ENCODE measurements around the gene FRMPD1. TPM values are rescaled to one million over a fixed set of nuclear protein-coding genes. Genes with fewer than 3 reads are reported as not detected.
"Not testable (repeated sequence)": the region's sequence is repeated elsewhere in the genome, so short reads cannot be mapped to it uniquely, and the experiment has no call there.

Gene FRMPD1
- total and polyA plus RNA-seq, 7 experiments from 2014 or later: not detected

GRCh38 chr9:37749129-37749528, 98.4 kb downstream of the FRMPD1 start:
- no peaks in the 10 kb centered on the region for H3K9me3 Mint-ChIP-seq
- H3K36me3 ChIP-seq (ENCODE audit: control insufficient read depth in 2 of 3, insufficient read depth in 3 of 3, low read length in 3 of 3): no peaks in the 10 kb centered on the region
- ATAC-seq (no peak), DNase-seq (no peak)
- no peaks in the 10 kb centered on the region for H3K9me3 ChIP-seq (ENCODE audit: control insufficient read depth in 2 of 3, low read length in 3 of 3)
- peaks cover under 1 to 6% of the 10 kb centered on the region in 2 donors for H3K4me1 ChIP-seq (ENCODE audit: control insufficient read depth in 2 of 2, insufficient read depth in 2 of 2, low read length in 2 of 2)
- intact Hi-C loops (cut with micrococcal nuclease): loop anchor here in 1 of 2 donors (10.0 kb wide), 1 partner anchor 316 kb away; the partner anchor contains the start of gene SHB
- H3K4me3 ChIP-seq (ENCODE audit: low read length): no peak overlapping the region
- ChIA-PET CTCF (interaction anchor here (1.0 to 1.7 kb wide), 2 partner anchors 11 to 173 kb away, joined by 3 to 4 read pairs; no protein-coding TSS in a partner anchor), POLR2A (interaction anchor here (0.7 kb wide), 1 partner anchor 15 kb away, joined by 3 read pairs; no protein-coding TSS in a partner anchor)
- no peak overlapping the region for H3K27ac Mint-ChIP-seq
- H3K4me1 Mint-ChIP-seq: peaks cover 4 to 21% (median 15%) of the 10 kb centered on the region in 7 donors
- no peak overlapping the region for H3K4me3 Mint-ChIP-seq
- H3K27me3 ChIP-seq (ENCODE audit: control insufficient read depth in 2 of 2, insufficient read depth in 2 of 2, low read length in 2 of 2): no peaks in the 10 kb centered on the region
- no peaks in the 10 kb centered on the region for H3K27me3 Mint-ChIP-seq
- H3K27ac ChIP-seq (ENCODE audit: low read depth, low read length): no peak overlapping the region
- H3K36me3 Mint-ChIP-seq: peaks cover 0 to 3% (median 0%) of the 10 kb centered on the region in 5 donors

GRCh38 chr9:37751186-37751585, 100.4 kb downstream of the FRMPD1 start:
- no peaks in the 10 kb centered on the region for H3K27me3 ChIP-seq (ENCODE audit: control insufficient read depth in 2 of 2, insufficient read depth in 2 of 2, low read length in 2 of 2)
- H3K36me3 ChIP-seq (ENCODE audit: control insufficient read depth in 2 of 3, insufficient read depth in 3 of 3, low read length in 3 of 3): no peaks in the 10 kb centered on the region
- Mint-ChIP-seq H3K27me3 (no peaks in the 10 kb centered on the region), H3K9me3 (no peaks in the 10 kb centered on the region), H3K36me3 (peaks cover 0 to 3% (median 0%) of the 10 kb centered on the region in 5 donors), H3K4me3 (peak overlapping the region in 6 of 10 donors; percentile 4 to 68 (median 19)), H3K27ac (peak overlapping the region in 7 of 9 donors; percentile 20 to 78 (median 43)), H3K4me1 (peaks cover 21 to 40% (median 33%) of the 10 kb centered on the region in 7 donors)
- H3K27ac ChIP-seq (ENCODE audit: low read depth, low read length): no peak overlapping the region
- ChIA-PET POLR2A (interaction anchor here (1.0 kb wide), 1 partner anchor 49 kb away, joined by 3 read pairs; no protein-coding TSS in a partner anchor), CTCF (no interaction called here)
- no peak overlapping the region for H3K4me3 ChIP-seq (ENCODE audit: low read length)
- ATAC-seq (no peak), DNase-seq (no peak)
- no peaks in the 10 kb centered on the region for H3K9me3 ChIP-seq (ENCODE audit: control insufficient read depth in 2 of 3, low read length in 3 of 3)
- H3K4me1 ChIP-seq (ENCODE audit: control insufficient read depth in 2 of 2, insufficient read depth in 2 of 2, low read length in 2 of 2): peaks cover 9 to 11% of the 10 kb centered on the region in 2 donors
- intact Hi-C loops (cut with micrococcal nuclease): loop anchor here (5.0 kb wide), 3 partner anchors 159 to 316 kb away; partner anchors contain the start of genes POLR1E (in 1 of the 2), SHB (in 1 of the 2) and TOMM5 (in 1 of the 2)

GRCh38 chr9:37751704-37752103, 101.0 kb downstream of the FRMPD1 start:
- CTCF ChIA-PET: interaction anchor here (0.6 to 1.2 kb wide), 2 partner anchors 51 to 329 kb away, joined by 3 to 4 read pairs; partner anchors contain the start of gene GRHPR
- H3K27me3 ChIP-seq (ENCODE audit: control insufficient read depth in 2 of 2, insufficient read depth in 2 of 2, low read length in 2 of 2); H3K9me3 Mint-ChIP-seq; H3K27me3 Mint-ChIP-seq; H3K36me3 Mint-ChIP-seq; H3K4me3 Mint-ChIP-seq; H3K36me3 ChIP-seq (ENCODE audit: control insufficient read depth in 2 of 3, insufficient read depth in 3 of 3, low read length in 3 of 3); ATAC-seq; H3K27ac Mint-ChIP-seq; DNase-seq; H3K27ac ChIP-seq (ENCODE audit: low read depth, low read length); H3K4me3 ChIP-seq (ENCODE audit: low read length); H3K9me3 ChIP-seq (ENCODE audit: control insufficient read depth in 2 of 3, low read length in 3 of 3): not testable (repeated sequence)
- POLR2A ChIA-PET: interaction anchor here (1.0 kb wide), 1 partner anchor 49 kb away, joined by 3 read pairs; no protein-coding TSS in a partner anchor
- H3K4me1 Mint-ChIP-seq: peaks cover 23 to 43% (median 35%) of the 10 kb centered on the region in 7 donors
- intact Hi-C loops (cut with micrococcal nuclease): loop anchor here (5.0 kb wide), 3 partner anchors 159 to 316 kb away; partner anchors contain the start of genes POLR1E (in 1 of the 2), SHB (in 1 of the 2) and TOMM5 (in 1 of the 2)
- peaks cover 9 to 11% of the 10 kb centered on the region in 2 donors for H3K4me1 ChIP-seq (ENCODE audit: control insufficient read depth in 2 of 2, insufficient read depth in 2 of 2, low read length in 2 of 2)

- DNase-seq; H3K36me3 ChIP-seq (ENCODE audit: control insufficient read depth in 2 of 3, insufficient read depth in 3 of 3, low read length in 3 of 3); H3K27me3 ChIP-seq (ENCODE audit: control insufficient read depth in 2 of 2, insufficient read depth in 2 of 2, low read length in 2 of 2); H3K4me3 ChIP-seq (ENCODE audit: low read length); H3K27ac ChIP-seq (ENCODE audit: low read depth, low read length); ATAC-seq; H3K36me3 Mint-ChIP-seq; H3K9me3 ChIP-seq (ENCODE audit: control insufficient read depth in 2 of 3, low read length in 3 of 3); H3K27me3 Mint-ChIP-seq; H3K9me3 Mint-ChIP-seq: not testable (repeated sequence)
- H3K4me1 ChIP-seq (ENCODE audit: control insufficient read depth in 2 of 2, insufficient read depth in 2 of 2, low read length in 2 of 2): peaks cover 9 to 11% of the 10 kb centered on the region in 2 donors
- Mint-ChIP-seq H3K4me3 (peak overlapping the region in 2 of 10 donors; percentile 87), H3K27ac (peak overlapping the region in 3 of 9 donors; percentile 82 to 94 (median 92)), H3K4me1 (peaks cover 23 to 45% (median 32%) of the 10 kb centered on the region in 7 donors)
- CTCF ChIA-PET: interaction anchor here (0.6 to 1.2 kb wide), 3 partner anchors 51 to 330 kb away, joined by 3 to 4 read pairs (median 4); partner anchors contain the start of gene GRHPR
- intact Hi-C loops (cut with micrococcal nuclease): loop anchor here (5.0 kb wide), 3 partner anchors 160 to 315 kb away; partner anchors contain the start of genes POLR1E (in 1 of the 2), SHB (in 1 of the 2) and TOMM5 (in 1 of the 2)
- POLR2A ChIA-PET: interaction anchor here (3.4 kb wide), 1 partner anchor 32 kb away, joined by 14 read pairs; the partner anchor contains the start of gene EXOSC3
Observed at GRCh38 chr9:37752112-37752511, 101.4 kb downstream of the FRMPD1 start.

- Mint-ChIP-seq H3K27me3 (no peaks in the 10 kb centered on the region), H3K27ac (peak overlapping the region; percentile 68 to 95 (median 92)), H3K36me3 (peaks cover 0 to 4% (median 0%) of the 10 kb centered on the region in 5 donors), H3K9me3 (no peaks in the 10 kb centered on the region), H3K4me3 (peak overlapping the region; percentile 87 to 98 (median 96)), H3K4me1 (peaks cover 24 to 52% (median 32%) of the 10 kb centered on the region in 7 donors)
- POLR2A ChIA-PET: interaction anchor here (0.7 to 3.4 kb wide), 4 partner anchors 14 to 45 kb away, joined by 3 to 14 read pairs (median 4); partner anchors contain the start of gene EXOSC3
- intact Hi-C loops (cut with micrococcal nuclease): loop anchor here (1.0 to 5.0 kb wide), 9 partner anchors 32 to 314 kb away; partner anchors contain the start of genes DCAF10 (in 2 of the 2), EXOSC3 (in 2 of the 2), POLR1E (in 2 of the 2) and TOMM5 (in 2 of the 2)
- CTCF ChIA-PET: interaction anchor here (1.1 to 1.2 kb wide), 2 partner anchors 50 to 153 kb away, joined by 3 to 4 read pairs; no protein-coding TSS in a partner anchor
- H3K36me3 ChIP-seq (ENCODE audit: control insufficient read depth in 2 of 3, insufficient read depth in 3 of 3, low read length in 3 of 3): no peaks in the 10 kb centered on the region
- H3K9me3 ChIP-seq (ENCODE audit: control insufficient read depth in 2 of 3, low read length in 3 of 3): no peaks in the 10 kb centered on the region
- H3K4me1 ChIP-seq (ENCODE audit: control insufficient read depth in 2 of 2, insufficient read depth in 2 of 2, low read length in 2 of 2): peaks cover 9 to 11% of the 10 kb centered on the region in 2 donors
- H3K4me3 ChIP-seq (ENCODE audit: low read length): peak overlapping the region; percentile 92
- ATAC-seq (no peak), DNase-seq (no peak)
- peak overlapping the region; percentile 87 for H3K27ac ChIP-seq (ENCODE audit: low read depth, low read length)
- no peaks in the 10 kb centered on the region for H3K27me3 ChIP-seq (ENCODE audit: control insufficient read depth in 2 of 2, insufficient read depth in 2 of 2, low read length in 2 of 2)
Observed at GRCh38 chr9:37752642-37753488, 102.1 kb downstream of the FRMPD1 start.
